Heart left ventricle (tissue), 13 donors: ENCODE measurements around the gene AMZ2.

Experiments
- CTCF ChIP-seq, 12 donors: fragments of 200-600 bp; sonication (generic) in 4 of 12; IDR thresholded peaks; one replicate each; pipeline versions ENCODE4 v1.5.0 to v1.8.0; 2018 to 2022; ENCODE audit warnings: antibody characterized with exemption in 12 of 12, mild to moderate bottlenecking in 5 of 12
- POLR2A ChIP-seq, 2 donors: fragments of 450-650 bp; IDR thresholded peaks; one replicate each; pipeline ENCODE4 v1.6.1; 2017; ENCODE audit warnings: antibody characterized with exemption in 2 of 2, mild to moderate bottlenecking in 2 of 2, moderate library complexity in 2 of 2
- donor health status: ischemic (EF 13 %, LVEDD 7.1; RV severe dilation, severe dysfunction).
- donor health status: DM: no; HTN: yes; CAD: no.
- donor health status: DM: no; HTN: no; CAD: no.
- donor health status: ischemic (EF 25% LVEDD 6.9; RV normal size, moderate dysfunction).
- donor health status: ischemic (EF 25% LVEDD 5.7; RV mildly dilated, moderate dysfunction).
- donor health status: ischemic (EF 35%, LVEDD 5.7; RV mildly dilated, moderate dysfunction).
- donor health status: nonischemic (EF 11% LVEDD 7.7; RV severe dilation, severe dysfunction).
- donor health status: DM: yes; HTN: yes; CAD: no.
- donor health status: PGD.
- donor health status: ischemic (EF 29% LVEDD 5.4; RV normal size, mild dysfunction).
- donor health status: nonischemic (EF 23%, LVEDD 6.1; RV moderate dilation, normal function).

DNA sequence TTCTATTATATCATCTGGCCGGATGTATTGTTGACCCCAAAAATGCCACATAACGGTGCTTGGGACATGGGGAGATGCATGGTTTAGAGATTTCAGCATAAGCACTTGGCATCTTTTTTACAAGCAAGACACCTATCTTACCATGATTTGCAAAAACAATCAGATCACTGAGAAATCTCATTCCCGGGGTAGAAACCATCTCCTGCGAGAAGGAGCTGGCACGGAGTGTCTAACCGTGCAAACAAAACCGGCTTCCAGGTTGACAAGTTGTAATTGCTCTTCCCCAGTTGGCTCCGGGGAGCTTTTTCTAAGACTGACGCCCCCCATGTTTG is 42.1 kb downstream of the AMZ2 start:
- TF ChIP-seq CTCF (IDR thresholded peaks at IDR 0.05) (no peak), POLR2A (IDR thresholded peaks at IDR 0.05) (no peak)
